HCT116 (cell line): ENCODE results near the gene ACMSD. TPM values are rescaled to one million over a fixed set of nuclear protein-coding genes. Genes with fewer than 3 reads are reported as not detected.

Source experiments
- ATAC-seq: fragments of 200-7000 bp; cut with Tn5 transposase; 2 replicates; pipeline ENCODE4 v1.9.1; 2020; ENCODE audit warnings: mild to moderate bottlenecking, moderate library complexity
- BruUV-seq: library from RNA; stranded (reverse); fragments of 400-500 nt; replicated peaks from 2 replicates; lab custom pipeline; 2021; lab: Mats Ljungman, UMichigan
- CTCF ChIA-PET: fragments of 300-600 bp; sonication (Branson Sonifier 250); formaldehyde crosslinking; loops from one replicate; lab custom pipeline; 2021; ENCODE audit warnings: antibody characterized with exemption; lab: Charles Lee
- POLR2A ChIA-PET: fragments of 300-600, 350-600 bp; sonication (Branson Sonifier 250); formaldehyde crosslinking; loops from one replicate; lab custom pipeline; 2021; ENCODE audit warnings: antibody characterized with exemption; lab: Charles Lee
- RAD21 ChIA-PET, 2 experiments: fragments of 300-600 bp; sonication (Branson Sonifier 250); formaldehyde crosslinking; loops; one replicate each; lab custom pipeline; 2023; ENCODE audit warnings: low total read pairs in 2 of 2; ENCODE audit not compliant: uncharacterized antibody in 2 of 2, unreplicated experiment in 2 of 2, low non-redundant PET in 1 of 2; lab: Charles Lee
- DNase-seq: peaks from one replicate; pipeline ENCODE4 v3.0.0-alpha.2; 2010; ENCODE audit warnings: low read depth, low spot score
- H2AFZ ChIP-seq: fragments of 200-600 bp; shearing (Covaris generic), sonication (generic); 2 replicates; pipeline ENCODE4 v1.6.1; 2017; ENCODE audit warnings: low read depth, mixed run types, mixed read lengths, antibody characterized with exemption, low read length; ENCODE audit not compliant: poor library complexity, severe bottlenecking
- H3K27ac ChIP-seq: 2 replicates; pipeline ENCODE4 v1.5.1; 2012; ENCODE audit warnings: low read depth, low read length
- H3K27me3 ChIP-seq: fragments of 200-600 bp; sonication (generic); 2 replicates; pipeline ENCODE4 v1.6.1; 2016; ENCODE audit warnings: mixed run types, low read length, mixed read lengths; ENCODE audit not compliant: insufficient read depth
- H3K36me3 ChIP-seq, 2 experiments: fragments of 200-500 bp in 1 of 2; fragments of 200-600 bp in 1 of 2; sonication (Bioruptor generic) in 1 of 2; sonication (generic) in 1 of 2; 2 replicates each; pipeline versions ENCODE4 v1.5.1 to v1.6.1; 2014 to 2016; ENCODE audit warnings: low read length in 2 of 2, inconsistent platforms in 1 of 2, mixed read lengths in 1 of 2, mixed run types in 1 of 2; ENCODE audit not compliant: insufficient read depth in 2 of 2, control insufficient read depth in 1 of 2
- H3K4me1 ChIP-seq, 2 experiments: fragments of 200-600 bp in 1 of 2; sonication (generic) in 1 of 2; 2 replicates each; pipeline versions ENCODE4 v1.5.1 to v1.6.1; 2012 to 2017; ENCODE audit warnings: low read length in 2 of 2, inconsistent platforms in 1 of 2, mild to moderate bottlenecking in 1 of 2, mixed read lengths in 1 of 2, mixed run types in 1 of 2, moderate library complexity in 1 of 2; ENCODE audit not compliant: insufficient read depth in 2 of 2, control insufficient read depth in 1 of 2
- H3K4me2 ChIP-seq: fragments of 200-600 bp; sonication (generic); 2 replicates; pipeline ENCODE4 v1.6.1; 2017; ENCODE audit warnings: mixed run types, low read length, mixed read lengths
- H3K4me3 ChIP-seq, 2 experiments: fragments of 200-600 bp in 1 of 2; sonication (generic) in 1 of 2; replicated peaks in 1 of 2; 2 replicates each; pipeline ENCODE4 v1.5.1; 2011 to 2016; ENCODE audit warnings: low read length in 2 of 2, control low read depth in 1 of 2, low read depth in 1 of 2, mild to moderate bottlenecking in 1 of 2, mixed read lengths in 1 of 2, mixed run types in 1 of 2
- H3K79me2 ChIP-seq: fragments of 200-600 bp; sonication (generic); 2 replicates; pipeline ENCODE4 v1.6.1; 2017; ENCODE audit warnings: mild to moderate bottlenecking, mixed run types, low read length, moderate library complexity, mixed read lengths; ENCODE audit not compliant: insufficient read depth
- H3K9ac ChIP-seq: fragments of 200-600 bp; sonication (generic); 2 replicates; pipeline ENCODE4 v1.6.1; 2016; ENCODE audit warnings: low read length, mixed read lengths
- H3K9me2 ChIP-seq: fragments of 200-600 bp; sonication (generic), shearing (Covaris generic); 2 replicates; pipeline ENCODE4 v1.6.1; 2017; ENCODE audit warnings: mixed run types, mild to moderate bottlenecking, moderate library complexity; ENCODE audit not compliant: insufficient read depth
- H3K9me3 ChIP-seq, 2 experiments: fragments of 200-500 bp in 1 of 2; fragments of 200-600 bp in 1 of 2; sonication (Bioruptor generic) in 1 of 2; sonication (generic) in 1 of 2; 2 replicates each; pipeline ENCODE4 v1.6.1; 2014 to 2017; ENCODE audit warnings: low read length in 2 of 2, mixed read lengths in 2 of 2, inconsistent platforms in 1 of 2, low read depth in 1 of 2, mild to moderate bottlenecking in 1 of 2, mixed run types in 1 of 2, moderate library complexity in 1 of 2; ENCODE audit not compliant: control insufficient read depth in 1 of 2, insufficient read depth in 1 of 2
- H4K20me1 ChIP-seq: fragments of 200-600 bp; sonication (generic), shearing (Covaris generic); 2 replicates; pipeline ENCODE4 v1.6.1; 2017; ENCODE audit warnings: mixed run types, mild to moderate bottlenecking, moderate library complexity; ENCODE audit not compliant: insufficient read depth
- CBX3 ChIP-seq: IDR thresholded peaks from 2 replicates; pipeline ENCODE4 v1.6.1; 2012; ENCODE audit warnings: low read depth
- CEBPB ChIP-seq: IDR thresholded peaks from 2 replicates; pipeline ENCODE4 v1.6.1; 2012; ENCODE audit warnings: low read depth
- EGR1 ChIP-seq: IDR thresholded peaks from 2 replicates; pipeline ENCODE4 v1.6.1; 2012; ENCODE audit warnings: low read depth
- ELF1 ChIP-seq: IDR thresholded peaks from 2 replicates; pipeline ENCODE4 v1.6.1; 2012; ENCODE audit warnings: low read depth, borderline replicate concordance
- EZH2 ChIP-seq: fragments of 200-600 bp; sonication (generic); IDR thresholded peaks from 2 replicates; pipeline ENCODE4 v1.6.1; 2017; ENCODE audit warnings: antibody characterized with exemption, mixed run types
- EZH2phosphoT487 ChIP-seq: fragments of 200-600 bp; IDR thresholded peaks from 2 replicates; pipeline ENCODE4 v1.6.1; 2018; ENCODE audit warnings: antibody characterized with exemption, borderline replicate concordance
- RAD21 ChIP-seq: IDR thresholded peaks from 2 replicates; pipeline ENCODE4 v1.6.1; 2012; ENCODE audit warnings: low read depth, mild to moderate bottlenecking
- TCF7L2 ChIP-seq: IDR thresholded peaks from 2 replicates; pipeline ENCODE4 v1.7.0; 2011; ENCODE audit warnings: borderline replicate concordance, inconsistent platforms; ENCODE audit not compliant: insufficient read depth, insufficient read length; ENCODE audit errors: extremely low read depth
- YY1 ChIP-seq: IDR thresholded peaks from 2 replicates; pipeline ENCODE4 v1.6.1; 2011; ENCODE audit warnings: low read length, low read depth, moderate library complexity, mild to moderate bottlenecking; ENCODE audit not compliant: insufficient replicate concordance; ENCODE audit errors: extremely low read depth
- ZNF274 ChIP-seq: fragments of 200-500 bp; sonication (Bioruptor generic); IDR thresholded peaks from 2 replicates; pipeline ENCODE4 v1.6.1; 2014; ENCODE audit warnings: mild to moderate bottlenecking, low read depth, low read length, inconsistent platforms
- intact Hi-C: fragments of 100-400 bp; cut with micrococcal nuclease; formaldehyde crosslinking; loops from 2 replicates; pipeline ENCODE4 v1.10.0; 2022
- total RNA-seq: library from RNA; stranded (reverse); gene quantifications from one replicate; pipeline ENCODE4 v1.2.1, GENCODE V29; 2021; ENCODE audit not compliant: unreplicated experiment
- TF ChIP-seq, protein P1 (sequence below): IDR thresholded peaks from 2 replicates; pipeline ENCODE4 v1.6.1; 2012
- TF ChIP-seq, protein P2 (sequence below): IDR thresholded peaks from 2 replicates; pipeline ENCODE4 v1.6.1; 2011; ENCODE audit warnings: mild to moderate bottlenecking, low read length, moderate library complexity; ENCODE audit not compliant: insufficient replicate concordance; ENCODE audit errors: extremely low read depth

ACMSD gene
- total RNA-seq, 1 experiment from 2014 or later: not detected

DNA sequence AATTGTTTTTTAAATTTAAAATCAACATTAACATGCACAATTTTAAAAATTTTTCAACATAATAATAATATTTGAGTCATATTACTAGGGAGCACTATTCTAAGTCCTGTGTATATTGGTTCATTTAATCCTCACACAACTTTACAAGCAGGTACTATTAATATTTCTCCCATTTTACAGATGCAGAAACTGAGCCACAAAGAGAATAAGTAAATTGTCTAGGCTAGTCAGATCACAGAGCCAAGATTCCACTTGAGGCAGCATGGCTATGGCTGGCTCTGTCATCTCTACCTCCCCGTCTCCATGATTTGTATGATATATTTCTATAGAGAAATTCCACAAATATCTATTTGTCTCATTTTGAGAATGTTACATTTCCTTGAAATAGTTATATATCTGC, 95.3 kb downstream of the ACMSD start (continued):
- TF ChIP-seq, protein P1, sequence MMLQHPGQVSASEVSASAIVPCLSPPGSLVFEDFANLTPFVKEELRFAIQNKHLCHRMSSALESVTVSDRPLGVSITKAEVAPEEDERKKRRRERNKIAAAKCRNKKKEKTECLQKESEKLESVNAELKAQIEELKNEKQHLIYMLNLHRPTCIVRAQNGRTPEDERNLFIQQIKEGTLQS: no peak
- TF ChIP-seq RAD21: no peak
- no peak for TF ChIP-seq CBX3
- TF ChIP-seq, all 23 proteins: peak for 0

DNA sequence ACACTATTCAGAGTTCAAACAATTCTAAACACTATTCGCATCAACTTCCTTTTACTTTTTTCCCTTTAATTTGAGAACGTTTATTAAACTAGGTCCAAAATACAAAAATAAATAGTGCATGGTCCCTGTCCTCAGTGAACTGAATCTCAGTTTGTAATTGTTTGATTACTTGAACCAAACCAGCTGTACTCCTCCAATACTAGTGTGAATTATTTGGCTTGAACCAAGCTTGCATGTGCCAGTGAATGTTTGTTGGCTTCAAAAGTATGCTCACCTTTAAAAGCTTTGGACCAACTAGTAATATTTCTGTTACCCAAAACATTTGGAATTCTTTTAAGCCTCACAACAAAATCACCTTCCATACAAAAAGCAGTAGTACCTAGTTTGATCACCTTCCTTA, 95.7 kb downstream of the ACMSD start:
- intact Hi-C loops: no loop called here
- peaks cover 100% of the 10 kb centered on the region for H3K79me2 ChIP-seq
- H3K4me2 ChIP-seq: no peak overlapping the region
- no peak overlapping the region for H3K9ac ChIP-seq
- TF ChIP-seq, protein P1: no peak
- TF ChIP-seq EGR1 (no peak), TCF7L2 (no peak), ELF1 (no peak), EZH2phosphoT487 (no peak)
- no peak for ATAC-seq
- H3K36me3 ChIP-seq: peaks cover 2 to 23% of the 10 kb centered on the region in 2 experiments; a peak in 2 of 4 replicates
- POLR2A ChIA-PET: no interaction called here
- H3K9me2 ChIP-seq: no peaks in the 10 kb centered on the region
- H3K27me3 ChIP-seq: no peaks in the 10 kb centered on the region
- H4K20me1 ChIP-seq: peaks cover 47% of the 10 kb centered on the region
- CTCF ChIA-PET: no interaction called here
- H3K9me3 ChIP-seq: no peaks in the 10 kb centered on the region
- no peak overlapping the region for H3K27ac ChIP-seq
- H3K4me3 ChIP-seq: no peak overlapping the region
- RAD21 ChIA-PET: no interaction called here
- H2AFZ ChIP-seq: no peak overlapping the region
- no TSS peak for BruUV-seq
- no peak for DNase-seq
- H3K4me1 ChIP-seq: no peaks in the 10 kb centered on the region

DNA sequence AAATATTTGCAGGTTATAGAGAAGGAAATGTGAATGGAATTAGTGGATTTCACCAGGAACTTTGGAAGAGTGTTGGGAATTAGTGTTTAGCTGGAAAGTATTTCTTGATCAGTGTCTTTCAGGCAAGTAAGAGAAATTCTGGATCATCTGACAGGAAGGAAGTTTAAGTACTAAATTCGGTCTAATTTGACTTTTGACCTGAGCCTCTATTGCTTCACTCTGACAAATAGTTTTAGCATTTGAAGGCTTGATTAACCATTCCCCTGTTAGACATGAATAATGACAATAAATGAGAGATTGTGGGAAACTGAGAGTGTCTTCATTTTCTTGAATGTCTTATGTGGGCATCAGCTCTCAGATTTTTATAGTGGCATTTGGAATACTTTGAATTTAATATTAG, 96.2 kb downstream of the ACMSD start:
- peaks cover 98% of the 10 kb centered on the region for H3K79me2 ChIP-seq
- no peak overlapping the region for H3K27ac ChIP-seq
- H3K4me1 ChIP-seq: no peaks in the 10 kb centered on the region
- no peaks in the 10 kb centered on the region for H3K9me2 ChIP-seq
- RAD21 ChIA-PET: no interaction called here
- no peaks in the 10 kb centered on the region for H3K9me3 ChIP-seq
- BruUV-seq: no TSS peak
- H3K36me3 ChIP-seq: peaks cover 2 to 26% of the 10 kb centered on the region in 2 experiments; a peak in 2 of 4 replicates
- H3K27me3 ChIP-seq: no peaks in the 10 kb centered on the region
- H2AFZ ChIP-seq: no peak overlapping the region
- H3K9ac ChIP-seq: no peak overlapping the region
- ATAC-seq (no peak), DNase-seq (no peak)
- CTCF ChIA-PET: no interaction called here
- H4K20me1 ChIP-seq: peaks cover 47% of the 10 kb centered on the region
- POLR2A ChIA-PET: no interaction called here
- H3K4me2 ChIP-seq: no peak overlapping the region
- intact Hi-C loops: no loop called here
- no peak overlapping the region for H3K4me3 ChIP-seq
- TF ChIP-seq TCF7L2 (no peak), EZH2 (no peak), ELF1 (no peak), CEBPB (no peak), ZNF274 (no peak), YY1 (no peak)
- TF ChIP-seq, protein P2, sequence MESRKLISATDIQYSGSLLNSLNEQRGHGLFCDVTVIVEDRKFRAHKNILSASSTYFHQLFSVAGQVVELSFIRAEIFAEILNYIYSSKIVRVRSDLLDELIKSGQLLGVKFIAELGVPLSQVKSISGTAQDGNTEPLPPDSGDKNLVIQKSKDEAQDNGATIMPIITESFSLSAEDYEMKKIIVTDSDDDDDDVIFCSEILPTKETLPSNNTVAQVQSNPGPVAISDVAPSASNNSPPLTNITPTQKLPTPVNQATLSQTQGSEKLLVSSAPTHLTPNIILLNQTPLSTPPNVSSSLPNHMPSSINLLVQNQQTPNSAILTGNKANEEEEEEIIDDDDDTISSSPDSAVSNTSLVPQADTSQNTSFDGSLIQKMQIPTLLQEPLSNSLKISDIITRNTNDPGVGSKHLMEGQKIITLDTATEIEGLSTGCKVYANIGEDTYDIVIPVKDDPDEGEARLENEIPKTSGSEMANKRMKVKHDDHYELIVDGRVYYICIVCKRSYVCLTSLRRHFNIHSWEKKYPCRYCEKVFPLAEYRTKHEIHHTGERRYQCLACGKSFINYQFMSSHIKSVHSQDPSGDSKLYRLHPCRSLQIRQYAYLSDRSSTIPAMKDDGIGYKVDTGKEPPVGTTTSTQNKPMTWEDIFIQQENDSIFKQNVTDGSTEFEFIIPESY: no peak
